Measurements from ENCODE around the gene SH3RF1.

GRCh38 chr4:169279108-169279507 lies 8.4 kb upstream of the SH3RF1 start:
- no peak for TF ChIP-seq TAF1 (conservative IDR thresholded peaks at IDR 0.05)
- no peak for TF ChIP-seq CTCF (IDR thresholded peaks at IDR 0.05; ENCODE audit: low read depth, low read length, missing input control)
- TF ChIP-seq RAD21 (IDR thresholded peaks at IDR 0.05) = no peak
- TF ChIP-seq YY1 (IDR thresholded peaks at IDR 0.05) = no peak
- TF ChIP-seq GABPA (IDR thresholded peaks at IDR 0.05 in 1 of 2, conservative IDR thresholded peaks at IDR 0.05 in 1 of 2) = no peak

Data from liver (tissue), 3 donors.